RWPE1 (cell line): ENCODE measurements around the gene CDR2.
A peak's percentile ranks its signal among the peaks of the same experiment; 100 is the strongest.

ENCODE experiments used
- CTCF ChIA-PET: fragments of 350-600 bp; sonication (Branson Sonifier 250); formaldehyde crosslinking; extraction: SDS; loops from one replicate; lab custom pipeline; 2021; lab: Yijun Ruan, JAX
- POLR2A ChIA-PET: fragments of 400-600 bp; formaldehyde crosslinking; extraction: SDS; loops from one replicate; lab custom pipeline; 2020; ENCODE audit warnings: antibody characterized with exemption; ENCODE audit not compliant: low non-redundant PET; lab: Yijun Ruan, JAX
- DNase-seq: peaks from one replicate; pipeline ENCODE4 v3.0.0; 2012; ENCODE audit warnings: low spot score
- H3K27ac ChIP-seq: fragments of 450-650 bp; 2 replicates; pipeline ENCODE4 v1.5.1; 2017
- TF ChIP-seq, protein P1 (sequence below): fragments of 450-650 bp; conservative IDR thresholded peaks from 2 replicates; pipeline ENCODE4 v1.5.1; 2017; ENCODE audit warnings: low read depth, mild to moderate bottlenecking

Gene CDR2

DNA sequence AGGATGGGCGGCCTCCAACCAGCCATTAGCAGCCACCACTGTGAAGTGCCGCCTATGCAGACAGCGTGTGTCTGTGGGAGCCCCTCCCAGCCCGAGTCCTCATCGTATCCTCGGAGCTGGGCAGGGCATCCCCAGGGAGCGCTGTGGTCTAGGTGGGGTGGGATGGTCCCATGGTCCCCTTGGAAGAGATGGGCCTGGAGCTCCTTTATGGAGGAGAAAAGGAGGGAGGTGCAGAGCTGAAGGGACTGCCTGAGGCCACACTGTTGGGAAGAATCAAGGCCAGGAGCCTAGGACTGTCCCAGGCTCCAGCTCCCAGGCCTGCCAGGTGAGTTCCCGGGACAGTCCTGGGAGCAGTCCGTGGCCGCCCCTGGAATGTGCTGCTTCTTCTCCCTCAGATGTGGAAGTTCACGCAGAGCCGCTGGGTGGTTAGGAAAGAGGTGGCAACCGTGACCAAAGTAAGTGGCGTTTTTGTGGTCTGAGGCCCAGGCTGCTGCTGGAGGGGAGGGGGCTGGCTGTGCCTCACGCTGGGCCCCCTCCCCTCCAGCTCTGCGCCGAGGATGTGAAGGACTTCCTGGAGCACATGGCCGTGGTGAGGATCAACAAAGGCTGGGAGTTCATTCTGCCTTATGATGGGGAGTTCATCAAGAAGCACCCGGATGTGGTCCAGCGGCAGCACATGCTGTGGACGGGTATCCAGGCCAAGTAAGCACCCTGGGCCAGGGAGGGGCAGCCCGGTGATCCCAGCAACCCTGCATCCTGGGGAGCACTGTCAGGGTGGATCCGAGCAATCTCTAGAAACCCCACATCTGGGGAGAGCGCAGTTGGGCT, 50.2 kb downstream of the CDR2 start:
- ChIA-PET CTCF (no interaction called here), POLR2A (no interaction called here)
- TF ChIP-seq, protein P1, sequence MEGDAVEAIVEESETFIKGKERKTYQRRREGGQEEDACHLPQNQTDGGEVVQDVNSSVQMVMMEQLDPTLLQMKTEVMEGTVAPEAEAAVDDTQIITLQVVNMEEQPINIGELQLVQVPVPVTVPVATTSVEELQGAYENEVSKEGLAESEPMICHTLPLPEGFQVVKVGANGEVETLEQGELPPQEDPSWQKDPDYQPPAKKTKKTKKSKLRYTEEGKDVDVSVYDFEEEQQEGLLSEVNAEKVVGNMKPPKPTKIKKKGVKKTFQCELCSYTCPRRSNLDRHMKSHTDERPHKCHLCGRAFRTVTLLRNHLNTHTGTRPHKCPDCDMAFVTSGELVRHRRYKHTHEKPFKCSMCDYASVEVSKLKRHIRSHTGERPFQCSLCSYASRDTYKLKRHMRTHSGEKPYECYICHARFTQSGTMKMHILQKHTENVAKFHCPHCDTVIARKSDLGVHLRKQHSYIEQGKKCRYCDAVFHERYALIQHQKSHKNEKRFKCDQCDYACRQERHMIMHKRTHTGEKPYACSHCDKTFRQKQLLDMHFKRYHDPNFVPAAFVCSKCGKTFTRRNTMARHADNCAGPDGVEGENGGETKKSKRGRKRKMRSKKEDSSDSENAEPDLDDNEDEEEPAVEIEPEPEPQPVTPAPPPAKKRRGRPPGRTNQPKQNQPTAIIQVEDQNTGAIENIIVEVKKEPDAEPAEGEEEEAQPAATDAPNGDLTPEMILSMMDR: no peak
- no peak overlapping the region for H3K27ac ChIP-seq
- no peak for DNase-seq

DNA sequence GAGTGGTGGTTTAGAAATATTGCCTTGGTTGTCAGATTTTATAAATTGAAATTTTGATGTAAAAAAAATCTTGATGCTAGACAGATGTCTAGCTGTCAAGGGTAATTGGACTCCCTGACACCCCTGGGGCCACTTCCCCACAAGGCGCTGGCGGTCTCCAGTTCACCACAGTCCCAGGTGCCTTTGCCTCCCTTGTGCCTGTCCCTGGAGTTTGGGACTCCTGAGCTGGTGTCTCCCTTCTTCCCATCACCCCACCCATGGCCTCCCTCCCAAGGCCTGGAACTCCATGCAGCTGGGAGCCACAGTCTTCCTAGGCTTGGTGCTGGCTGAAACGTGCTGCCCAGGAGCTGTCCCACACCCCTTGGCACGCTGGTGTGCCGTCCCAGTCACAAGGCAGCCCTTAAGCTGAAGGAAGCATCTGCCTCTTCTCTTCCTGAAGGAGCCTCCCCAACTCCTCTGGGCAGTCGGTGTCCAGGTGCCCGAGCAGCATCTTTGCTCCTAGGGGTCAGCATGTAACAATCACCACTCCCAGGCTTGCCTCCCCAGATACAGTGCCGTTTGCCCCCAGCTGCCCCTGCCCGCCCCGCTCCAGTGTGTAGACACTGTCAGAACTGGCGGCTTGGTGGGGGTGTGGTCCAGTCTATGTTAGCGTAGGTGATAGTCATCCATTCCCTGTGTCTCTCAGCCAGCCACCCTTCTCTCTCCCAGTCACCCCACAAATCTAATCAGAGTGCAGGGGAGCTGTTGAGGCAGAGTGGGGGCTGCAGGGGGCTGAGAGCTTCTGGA, 51.1 kb downstream of the CDR2 start:
- H3K27ac ChIP-seq: no peak overlapping the region
- POLR2A ChIA-PET: no interaction called here
- CTCF ChIA-PET: no interaction called here
- DNase-seq: no peak
- TF ChIP-seq, protein P1: no peak

DNA sequence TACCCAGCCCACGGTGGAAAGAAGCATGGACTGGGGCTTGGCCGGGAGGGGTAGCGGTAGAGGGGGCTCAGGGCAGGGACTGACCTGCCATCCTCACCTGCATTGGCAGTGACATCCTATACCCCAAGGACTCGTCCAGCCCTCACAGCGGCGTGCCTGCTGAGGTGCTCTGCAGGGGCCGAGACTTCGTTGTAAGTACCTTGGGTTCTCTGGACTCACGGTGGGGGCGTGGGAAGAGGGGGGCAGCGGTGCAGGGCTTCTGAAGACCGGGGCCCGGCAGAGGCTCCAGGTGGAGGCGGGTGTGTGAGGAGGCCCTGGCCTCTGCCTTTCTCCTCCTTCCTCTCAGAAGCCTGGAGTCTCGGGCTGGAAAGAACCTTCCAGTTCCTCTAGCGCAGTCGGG, 51.7 kb downstream of the CDR2 start:
- POLR2A ChIA-PET: no interaction called here
- CTCF ChIA-PET: no interaction called here
- TF ChIP-seq, protein P1: no peak
- H3K27ac ChIP-seq: no peak overlapping the region
- no peak for DNase-seq

DNA sequence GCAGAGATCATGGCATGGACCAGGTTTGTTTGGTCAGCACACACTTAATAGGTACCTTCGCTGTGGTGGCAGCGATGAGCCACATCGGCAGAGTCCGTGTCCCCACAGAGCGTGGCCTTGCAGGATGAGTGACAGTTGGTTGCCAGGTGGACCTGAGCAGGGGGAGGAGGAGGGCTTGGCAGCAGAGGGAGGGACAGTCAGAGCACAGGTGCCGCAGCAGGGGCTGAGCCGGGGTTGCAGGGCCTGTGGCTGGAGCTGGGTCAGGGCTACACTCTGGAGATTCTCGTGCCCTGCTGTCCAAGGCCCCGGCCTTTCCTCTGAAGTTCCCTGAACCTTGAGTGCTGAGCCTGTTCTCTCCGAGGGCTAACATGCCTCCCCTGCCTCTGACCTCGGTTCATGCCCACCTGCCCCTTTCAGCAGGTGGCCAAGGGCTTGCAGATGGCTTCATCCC, 52.4 kb downstream of the CDR2 start:
- 0 out of 2 replicates have a peak overlapping the region, but pooled peaks have one; percentile 7 for H3K27ac ChIP-seq
- no peak for DNase-seq
- ChIA-PET POLR2A (no interaction called here), CTCF (no interaction called here)
- TF ChIP-seq, protein P1: no peak

DNA sequence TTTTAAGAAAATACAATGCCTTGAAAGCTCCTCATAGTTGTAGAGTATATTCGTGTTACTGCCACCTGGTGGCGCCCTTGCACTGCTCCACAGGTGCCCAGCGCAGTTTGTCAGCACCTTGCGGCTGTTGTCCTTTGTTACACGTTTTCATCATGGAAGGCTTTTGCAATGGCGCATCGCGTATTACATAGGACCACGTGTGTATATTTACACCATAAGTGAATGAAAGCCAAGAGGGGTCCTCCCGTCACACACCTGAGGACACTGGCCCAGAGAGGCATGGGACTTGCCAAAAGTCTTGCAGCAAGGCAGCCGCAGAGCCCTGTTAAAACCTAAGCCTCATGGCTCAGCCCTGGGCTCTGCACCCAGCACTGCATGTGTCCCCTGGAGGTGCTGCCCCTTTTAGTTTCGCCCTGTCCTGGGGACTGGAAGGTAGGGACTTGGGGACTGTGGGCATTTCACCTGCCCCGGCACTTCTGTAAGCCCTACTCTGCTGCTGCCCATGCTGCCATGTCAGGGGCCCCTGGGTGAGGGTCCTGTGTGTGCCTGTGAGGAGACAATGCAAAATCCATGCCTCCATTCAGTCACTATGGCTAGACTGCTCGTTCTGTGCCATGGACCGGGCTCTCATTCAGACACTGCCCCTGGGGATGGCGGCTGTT, 52.9 kb downstream of the CDR2 start:
- 0 out of 2 replicates have a peak overlapping the region, but pooled peaks have one; percentile 7 for H3K27ac ChIP-seq
- DNase-seq: peak; percentile 57
- CTCF ChIA-PET: interaction anchor here (0.6 to 1.0 kb wide), 8 partner anchors 8 to 340 kb away, joined by 3 to 8 read pairs (median 4); no protein-coding TSS in a partner anchor
- TF ChIP-seq, protein P1: peak; percentile 92
- POLR2A ChIA-PET: no interaction called here
